SK-N-SH treated with all-trans-retinoic acid at 6 μM for 48 hours (cell line): ENCODE data around the gene OLFML2A.

Experiments used
- ATAC-seq: fragments of 200-7000 bp; cut with Tn5 transposase; 3 replicates; pipeline ENCODE4 v1.9.1; 2020; ENCODE audit warnings: mild to moderate bottlenecking, moderate library complexity
- ARNTL ChIP-seq: fragments of 450-650 bp; formaldehyde crosslinking; IDR thresholded peaks from 2 replicates; pipeline ENCODE4 v1.5.0; 2020; ENCODE audit warnings: low read depth, mild to moderate bottlenecking, moderate library complexity, borderline replicate concordance
- BACH2 ChIP-seq: fragments of 250-450 bp; sonication (Bioruptor Pico); IDR thresholded peaks from 2 replicates; pipeline ENCODE4 v1.9.0; 2021; ENCODE audit warnings: mild to moderate bottlenecking, borderline replicate concordance
- CREB5 ChIP-seq: fragments of 250-450 bp; sonication (Bioruptor Pico); IDR thresholded peaks from 2 replicates; pipeline ENCODE4 v1.5.1; 2020; ENCODE audit warnings: low read depth, mild to moderate bottlenecking, moderate library complexity
- CSDC2 ChIP-seq: fragments of 250-450 bp; sonication (Bioruptor Pico); IDR thresholded peaks from 2 replicates; pipeline ENCODE4 v1.5.0; 2020; ENCODE audit warnings: mild to moderate bottlenecking, moderate library complexity
- ESRRG ChIP-seq: fragments of 250-450 bp; sonication (Bioruptor Pico); IDR thresholded peaks from 2 replicates; pipeline ENCODE4 v1.6.1; 2021; ENCODE audit warnings: mild to moderate bottlenecking
- GLIS3 ChIP-seq: fragments of 250-450 bp; sonication (Bioruptor Pico); IDR thresholded peaks from 2 replicates; pipeline ENCODE4 v1.5.0; 2020; ENCODE audit warnings: mild to moderate bottlenecking, moderate library complexity
- ISL1 ChIP-seq: fragments of 250-450 bp; sonication (Bioruptor Pico); IDR thresholded peaks from 2 replicates; pipeline ENCODE4 v2.1.2; 2022; ENCODE audit warnings: mild to moderate bottlenecking, moderate library complexity
- OSR1 ChIP-seq: fragments of 250-450 bp; sonication (Bioruptor Pico); IDR thresholded peaks from 2 replicates; pipeline ENCODE4 v1.8.0; 2022; ENCODE audit warnings: moderate library complexity, mild to moderate bottlenecking, inconsistent platforms
- PATZ1 ChIP-seq: fragments of 250-450 bp; sonication (Bioruptor Pico); IDR thresholded peaks from 2 replicates; pipeline ENCODE4 v1.8.0; 2020; ENCODE audit warnings: mild to moderate bottlenecking, moderate library complexity, borderline replicate concordance
- PPARA ChIP-seq: fragments of 250-450 bp; sonication (Bioruptor Pico); IDR thresholded peaks from 2 replicates; pipeline ENCODE4 v1.5.0; 2020; ENCODE audit warnings: mild to moderate bottlenecking, borderline replicate concordance
- RARB ChIP-seq: fragments of 250-450 bp; sonication (Bioruptor Pico); IDR thresholded peaks from 2 replicates; pipeline ENCODE4 v1.8.0; 2021; ENCODE audit warnings: mild to moderate bottlenecking, moderate library complexity
- SNAI2 ChIP-seq: fragments of 250-450 bp; sonication (Bioruptor Pico); IDR thresholded peaks from 2 replicates; pipeline ENCODE4 v1.5.0; 2020; ENCODE audit warnings: mild to moderate bottlenecking, moderate library complexity
- TCF4 ChIP-seq: fragments of 250-450 bp; sonication (Bioruptor Pico); IDR thresholded peaks from 2 replicates; pipeline ENCODE4 v1.8.0; 2021; ENCODE audit warnings: mild to moderate bottlenecking, moderate library complexity, borderline replicate concordance
- TOX ChIP-seq: fragments of 250-450 bp; sonication (Bioruptor Pico); IDR thresholded peaks from 2 replicates; pipeline ENCODE4 v1.8.0; 2021; ENCODE audit warnings: mild to moderate bottlenecking, moderate library complexity, borderline replicate concordance
- TSHZ2 ChIP-seq: fragments of 250-450 bp; sonication (Bioruptor Pico); IDR thresholded peaks from 2 replicates; pipeline ENCODE4 v1.5.0; 2020; ENCODE audit warnings: mild to moderate bottlenecking, moderate library complexity
- ZC3H10 ChIP-seq: fragments of 250-450 bp; sonication (Bioruptor Pico); IDR thresholded peaks from 2 replicates; pipeline ENCODE4 v1.5.1; 2021; ENCODE audit warnings: mild to moderate bottlenecking, moderate library complexity
- ZFP3 ChIP-seq: fragments of 250-450 bp; sonication (Bioruptor Pico); IDR thresholded peaks from 2 replicates; pipeline ENCODE4 v1.5.0; 2020; ENCODE audit warnings: mild to moderate bottlenecking, moderate library complexity
- ZFP30 ChIP-seq: fragments of 450-650 bp; formaldehyde crosslinking; IDR thresholded peaks from 2 replicates; pipeline ENCODE4 v1.5.0; 2022; ENCODE audit warnings: mild to moderate bottlenecking, moderate library complexity
- ZNF565 ChIP-seq: fragments of 450-650 bp; formaldehyde crosslinking; conservative IDR thresholded peaks from 2 replicates; pipeline ENCODE4 v1.5.0; 2020; ENCODE audit warnings: low read depth, mild to moderate bottlenecking, moderate library complexity
- ZNF70 ChIP-seq: fragments of 450-650 bp; formaldehyde crosslinking; IDR thresholded peaks from 2 replicates; pipeline ENCODE4 v1.5.0; 2020; ENCODE audit warnings: mild to moderate bottlenecking, moderate library complexity
- ZNF8 ChIP-seq: fragments of 450-650 bp; formaldehyde crosslinking; IDR thresholded peaks from 2 replicates; pipeline ENCODE4 v1.5.0; 2020; ENCODE audit warnings: mild to moderate bottlenecking, moderate library complexity
- TF ChIP-seq, protein P1 (sequence below): fragments of 250-450 bp; sonication (Bioruptor Pico); IDR thresholded peaks from 2 replicates; pipeline ENCODE4 v1.8.0; 2021; ENCODE audit warnings: low read depth, mild to moderate bottlenecking, moderate library complexity, borderline replicate concordance

Gene OLFML2A

DNA sequence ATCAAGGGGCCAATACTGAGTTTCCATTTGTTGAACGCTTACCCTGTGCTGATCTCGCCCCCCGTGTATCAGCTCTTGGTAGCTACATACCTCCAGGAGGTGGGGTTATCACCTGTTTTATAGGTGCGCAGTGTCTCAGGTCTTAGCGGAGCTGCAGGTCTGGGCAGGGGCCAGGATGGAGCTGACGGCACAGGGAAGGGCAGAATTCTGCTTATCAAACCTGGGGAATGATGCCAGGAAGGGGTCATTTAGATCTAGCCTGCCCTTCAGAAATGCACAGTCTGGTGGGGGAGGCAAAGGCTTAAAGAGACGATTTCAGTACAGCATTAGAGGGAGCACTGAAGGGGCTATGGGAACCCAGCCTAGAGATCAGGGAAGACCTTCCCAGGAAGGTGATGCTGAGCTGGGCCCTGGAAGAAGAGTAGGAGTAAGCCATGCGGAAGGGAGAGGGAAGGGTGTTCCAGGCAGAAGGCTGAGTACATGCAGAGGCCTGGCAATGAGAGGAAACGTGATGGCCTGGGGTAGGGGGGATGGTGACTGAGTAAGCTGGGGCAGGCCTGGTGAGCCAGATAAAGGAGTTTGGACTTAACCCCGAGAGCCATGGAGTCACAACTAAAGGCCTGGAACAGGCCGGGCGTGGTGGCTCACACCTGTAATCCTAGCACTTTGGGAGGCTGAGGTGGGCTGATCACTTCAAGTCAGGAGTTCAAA is 31.5 kb downstream of the OLFML2A start:
- ATAC-seq = no peak
- TF ChIP-seq BACH2 (no peak), ESRRG (CRISPR knock-in tag) (no peak), ISL1 (CRISPR knock-in tag) (no peak), ZFP3 (no peak), GLIS3 (no peak), RARB (CRISPR knock-in tag) (no peak), ARNTL (CRISPR knock-in tag) (no peak), ZNF565 (CRISPR knock-in tag) (no peak), TSHZ2 (CRISPR knock-in tag) (no peak), OSR1 (CRISPR knock-in tag) (no peak), TOX (CRISPR knock-in tag) (no peak), ZNF8 (no peak), PPARA (CRISPR knock-in tag) (no peak), ZNF70 (CRISPR knock-in tag) (no peak), ZFP30 (CRISPR knock-in tag) (no peak), TCF4 (no peak), ZC3H10 (no peak)
- TF ChIP-seq, protein P1, sequence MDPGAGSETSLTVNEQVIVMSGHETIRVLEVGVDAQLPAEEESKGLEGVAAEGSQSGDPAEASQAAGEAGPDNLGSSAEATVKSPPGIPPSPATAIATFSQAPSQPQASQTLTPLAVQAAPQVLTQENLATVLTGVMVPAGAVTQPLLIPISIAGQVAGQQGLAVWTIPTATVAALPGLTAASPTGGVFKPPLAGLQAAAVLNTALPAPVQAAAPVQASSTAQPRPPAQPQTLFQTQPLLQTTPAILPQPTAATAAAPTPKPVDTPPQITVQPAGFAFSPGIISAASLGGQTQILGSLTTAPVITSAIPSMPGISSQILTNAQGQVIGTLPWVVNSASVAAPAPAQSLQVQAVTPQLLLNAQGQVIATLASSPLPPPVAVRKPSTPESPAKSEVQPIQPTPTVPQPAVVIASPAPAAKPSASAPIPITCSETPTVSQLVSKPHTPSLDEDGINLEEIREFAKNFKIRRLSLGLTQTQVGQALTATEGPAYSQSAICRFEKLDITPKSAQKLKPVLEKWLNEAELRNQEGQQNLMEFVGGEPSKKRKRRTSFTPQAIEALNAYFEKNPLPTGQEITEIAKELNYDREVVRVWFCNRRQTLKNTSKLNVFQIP (CRISPR knock-in tag) = no peak

GRCh38 chr9:124809211-124809610 is 32.3 kb downstream of the OLFML2A start:
- no peak for TF ChIP-seq ISL1 (CRISPR knock-in tag)
- no peak for TF ChIP-seq BACH2
- no peak for TF ChIP-seq PPARA (CRISPR knock-in tag)
- no peak for TF ChIP-seq RARB (CRISPR knock-in tag)
- no peak for TF ChIP-seq ESRRG (CRISPR knock-in tag)
- no peak for TF ChIP-seq ZNF565 (CRISPR knock-in tag)
- ATAC-seq = no peak

DNA sequence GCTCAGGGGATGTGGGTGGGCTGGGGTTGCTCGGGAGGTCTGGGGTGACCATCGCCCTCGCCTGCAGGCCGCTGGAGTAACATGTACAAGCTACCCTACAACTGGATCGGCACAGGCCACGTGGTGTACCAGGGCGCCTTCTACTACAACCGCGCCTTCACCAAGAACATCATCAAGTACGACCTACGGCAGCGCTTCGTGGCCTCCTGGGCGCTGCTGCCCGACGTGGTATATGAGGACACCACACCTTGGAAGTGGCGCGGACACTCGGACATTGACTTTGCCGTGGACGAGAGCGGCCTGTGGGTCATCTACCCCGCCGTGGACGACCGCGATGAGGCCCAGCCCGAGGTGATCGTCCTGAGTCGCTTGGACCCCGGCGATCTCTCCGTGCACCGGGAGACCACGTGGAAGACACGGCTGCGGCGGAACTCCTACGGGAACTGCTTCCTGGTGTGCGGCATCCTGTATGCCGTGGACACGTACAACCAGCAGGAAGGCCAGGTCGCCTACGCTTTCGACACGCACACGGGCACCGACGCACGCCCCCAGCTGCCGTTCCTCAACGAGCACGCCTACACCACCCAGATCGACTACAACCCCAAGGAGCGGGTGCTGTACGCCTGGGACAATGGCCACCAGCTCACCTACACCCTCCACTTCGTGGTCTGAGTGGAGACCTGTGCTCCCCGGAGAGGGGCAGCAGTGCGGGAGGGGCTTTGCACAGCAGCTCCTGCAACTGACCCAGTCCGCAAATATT is 33.0 kb downstream of the OLFML2A start:
- no peak for ATAC-seq
- no peak for TF ChIP-seq SNAI2 (CRISPR knock-in tag)
- TF ChIP-seq ZNF70 (CRISPR knock-in tag) = no peak
- TF ChIP-seq ARNTL (CRISPR knock-in tag) = no peak
- no peak for TF ChIP-seq ZNF565 (CRISPR knock-in tag)
- no peak for TF ChIP-seq PPARA (CRISPR knock-in tag)
- no peak for TF ChIP-seq PATZ1 (CRISPR knock-in tag)
- no peak for TF ChIP-seq TOX (CRISPR knock-in tag)
- TF ChIP-seq TCF4 = no peak
- no peak for TF ChIP-seq CSDC2
- no peak for TF ChIP-seq CREB5 (CRISPR knock-in tag)
- TF ChIP-seq TSHZ2 (CRISPR knock-in tag) = no peak
- TF ChIP-seq OSR1 (CRISPR knock-in tag) = no peak
- no peak for TF ChIP-seq ISL1 (CRISPR knock-in tag)
- TF ChIP-seq ZNF8 = no peak
- no peak for TF ChIP-seq GLIS3
- TF ChIP-seq ESRRG (CRISPR knock-in tag) = no peak
- TF ChIP-seq BACH2 = no peak
- TF ChIP-seq, protein P1 (CRISPR knock-in tag) = no peak
